Motor neuron (in vitro differentiated cells): ENCODE results near the gene PLS1. TPM values are rescaled to one million over a fixed set of nuclear protein-coding genes. Genes with fewer than 3 reads are reported as not detected.
"Not testable (repeated sequence)": the region's sequence is repeated elsewhere in the genome, so short reads cannot be mapped to it uniquely, and the experiment has no call there.

Source experiments
- ATAC-seq, 8 experiments: fragments of 200-7000 bp; cut with Tn5 transposase; replicated peaks in 6 of 8; 2 replicates each; pipeline ENCODE4 v1.8.0; 2021; ENCODE audit warnings: mild to moderate bottlenecking in 8 of 8, moderate library complexity in 8 of 8
- H3K27ac ChIP-seq, 2 donors: fragments of 250-450 bp; sonication (Bioruptor Pico); 2 replicates each; pipeline ENCODE4 v1.9.0; 2021; ENCODE audit warnings: antibody characterized with exemption in 2 of 2, mild to moderate bottlenecking in 2 of 2, moderate library complexity in 1 of 2
- H3K4me1 ChIP-seq, 2 donors: fragments of 250-450 bp; sonication (Bioruptor Pico); replicated peaks in 1 of 2; 2 replicates each; pipeline ENCODE4 v1.6.1; 2021; ENCODE audit warnings: antibody characterized with exemption in 2 of 2, mild to moderate bottlenecking in 2 of 2, moderate library complexity in 1 of 2
- H3K4me3 ChIP-seq, 5 donors: fragments of 250-450 bp; sonication (Bioruptor Pico); 2 replicates each; pipeline ENCODE4 v1.9.0; 2021; ENCODE audit warnings: antibody characterized with exemption in 5 of 5, mild to moderate bottlenecking in 5 of 5, moderate library complexity in 4 of 5
- WGBS, 10 experiments: fragments of 450-650 bp; shearing (Covaris generic); methylation state at CpG; one replicate each; pipeline ENCODE4 v1.0.0; 2022; 5-methylcytosine and 5-hydroxymethylcytosine counted together
- in situ Hi-C, 9 experiments: fragments of 400-800 bp; cut with MboI; loops; one replicate each; pipeline ENCODE4 v1.15.0; 2021; ENCODE audit warnings: low sequenced_read_pairs in 9 of 9, low pct_unique_long_range_greater_than_20kb in 2 of 9; ENCODE audit not compliant: unreplicated experiment in 9 of 9
- total RNA-seq, 8 experiments: library from RNA; unstranded; fragments of 300-600 nt; gene quantifications; 2 replicates each; pipeline versions ENCODE4 v1.2.3 to v1.2.4, GENCODE V29; 2022

Gene PLS1
- total RNA-seq, 8 experiments from 2014 or later, result 1.6 to 54.7 (median 2.7) TPM

DNA sequence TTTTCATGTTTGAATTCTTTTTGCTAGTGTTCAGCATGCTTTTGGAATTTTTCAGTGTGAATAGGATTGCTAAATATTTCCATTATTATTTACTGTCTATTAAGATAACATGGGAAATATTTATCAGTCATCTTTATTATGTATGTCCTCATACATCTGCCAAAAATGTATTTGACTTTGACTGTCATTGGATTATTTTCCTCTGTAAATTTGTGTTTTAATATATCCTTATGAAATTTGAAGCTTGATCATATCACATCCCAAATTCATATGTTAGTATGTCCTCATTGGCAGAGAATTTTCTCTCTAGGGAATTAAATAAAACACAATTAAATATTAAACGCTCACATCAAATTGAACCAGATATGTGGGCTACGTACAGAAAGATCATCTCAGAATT, 95.3 kb downstream of the PLS1 start:
- no peak for ATAC-seq
- WGBS, 10 experiments, result 72 to 100% (median 86%) methylated on average over 2 of the region's 2 CpGs; no CpG with 5 or more reads in 2 of the 10 experiments
- peaks cover 0 to 3% of the 10 kb centered on the region in 2 donors for H3K4me1 ChIP-seq
- in situ Hi-C loops, result no loop called here
- no peak overlapping the region for H3K27ac ChIP-seq
- no peak overlapping the region for H3K4me3 ChIP-seq

DNA sequence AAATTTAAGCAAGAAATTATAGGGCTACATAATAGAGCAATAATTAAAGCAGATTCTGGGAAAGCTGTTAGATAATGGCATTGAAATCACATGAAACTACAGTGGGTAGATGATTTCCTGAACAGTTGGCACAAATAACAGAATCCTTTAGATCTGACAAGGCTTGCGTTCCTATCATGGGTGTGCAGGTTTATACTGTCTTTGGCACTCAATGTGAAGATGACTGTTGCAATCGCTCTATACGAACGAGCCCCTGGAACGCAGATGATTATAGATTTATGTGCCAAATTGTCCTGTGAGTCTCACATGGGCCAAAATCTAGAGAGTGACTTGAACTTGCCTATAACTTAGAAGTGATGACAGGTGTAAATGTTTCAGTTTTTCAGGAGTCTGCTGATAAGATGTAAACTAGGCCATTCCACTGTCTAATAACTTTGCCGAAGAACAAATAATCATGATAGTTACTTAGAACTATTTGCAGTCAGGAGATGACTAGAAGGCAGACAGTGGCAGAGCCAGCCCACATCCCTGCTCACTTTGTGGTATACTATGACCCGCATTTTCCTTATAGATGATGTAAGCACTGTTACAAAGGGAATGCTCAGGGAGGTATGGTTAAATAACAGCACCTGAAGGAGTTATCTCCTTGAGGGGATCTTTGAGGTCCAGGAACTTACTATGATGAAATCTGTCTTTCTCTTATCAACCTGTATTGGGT, 97.1 kb downstream of the PLS1 start:
- WGBS, 10 experiments, result 84 to 100% (median 100%) methylated on average over 1 to 3 of the region's 7 CpGs; no CpG with 5 or more reads in 1 of the 10 experiments
- in situ Hi-C loops, result no loop called here
- no peak for ATAC-seq
- Histone ChIP-seq H3K4me3 (no peak overlapping the region), H3K4me1 (peaks cover 0 to 3% of the 10 kb centered on the region in 2 donors), H3K27ac (no peak overlapping the region)

DNA sequence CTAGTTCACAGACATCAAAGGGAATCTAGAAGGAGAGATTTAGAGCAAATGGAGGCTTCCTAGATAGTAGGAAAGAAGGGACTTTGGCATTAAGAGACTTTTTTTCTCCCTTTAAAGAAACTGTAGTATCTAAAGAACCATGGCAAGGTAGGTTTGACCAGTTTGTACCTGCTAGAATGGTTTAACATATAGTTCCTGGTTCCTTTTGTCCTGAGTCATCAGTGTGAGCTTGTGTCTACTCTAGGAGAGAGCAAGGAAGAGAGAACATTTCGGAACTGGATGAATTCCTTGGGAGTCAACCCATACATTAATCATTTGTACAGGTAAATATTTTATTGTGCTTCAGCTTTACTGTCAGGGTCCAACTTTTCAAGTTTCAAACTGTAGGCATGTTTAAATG, 98.0 kb downstream of the PLS1 start:
- no peak for ATAC-seq
- no peak overlapping the region for H3K4me3 ChIP-seq
- H3K27ac ChIP-seq, result no peak overlapping the region
- WGBS, 10 experiments, result 67 to 100% (median 100%) methylated on average over 1 of the region's 1 CpG; no CpG with 5 or more reads in 1 of the 10 experiments
- in situ Hi-C loops, result no loop called here
- H3K4me1 ChIP-seq, result peaks cover 0 to 3% of the 10 kb centered on the region in 2 donors

GRCh38 chr3:142705198-142705597, 109.0 kb downstream of the PLS1 start:
- Histone ChIP-seq H3K4me3 (no peak overlapping the region), H3K27ac (no peak overlapping the region), H3K4me1 (no peaks in the 10 kb centered on the region)
- 0 to 100% (median 80%) methylated on average over 1 to 2 of the region's 2 CpGs; no CpG with 5 or more reads in 1 of the 10 experiments for WGBS, 10 experiments
- in situ Hi-C loops, result loop anchor here in 1 of 9 experiments (10.0 kb wide), 1 partner anchor 110 kb away; the partner anchor contains the start of gene PLS1
- peak in 7 of 8 experiments; percentile 19 to 94 (median 57) for ATAC-seq

GRCh38 chr3:142706321-142707127, 110.3 kb downstream of the PLS1 start:
- no peaks in the 10 kb centered on the region for H3K4me1 ChIP-seq
- 78 to 98% (median 88%) methylated on average over 4 to 7 of the region's 7 CpGs for WGBS, 10 experiments
- no peak overlapping the region for H3K27ac ChIP-seq
- in situ Hi-C loops, result loop anchor here in 1 of 9 experiments (10.0 kb wide), 1 partner anchor 112 kb away; the partner anchor contains the start of gene PLS1
- ATAC-seq, result no peak
- no peak overlapping the region for H3K4me3 ChIP-seq

DNA sequence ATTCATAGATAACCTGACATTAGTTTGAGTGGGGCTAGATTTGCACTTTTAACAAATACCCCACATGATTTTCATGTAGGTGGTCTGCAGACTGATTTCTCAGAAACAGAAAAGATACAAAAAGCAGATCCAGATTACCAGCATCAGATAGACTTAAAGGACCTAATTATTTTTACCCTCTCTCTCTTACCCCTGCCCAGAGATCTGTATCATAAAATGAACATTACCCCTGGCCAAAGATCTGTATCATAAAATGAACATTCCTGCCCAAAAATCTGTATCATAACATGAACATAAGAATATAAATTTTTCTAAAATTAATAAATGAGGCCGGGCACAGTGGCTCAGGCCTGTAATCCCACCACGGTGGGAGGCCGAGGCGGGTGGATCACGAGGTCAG, 113.0 kb downstream of the PLS1 start:
- no peak for ATAC-seq
- in situ Hi-C loops, result loop anchor here in 1 of 9 experiments (10.0 kb wide), 1 partner anchor 114 kb away; the partner anchor contains the start of gene PLS1

GRCh38 chr3:142714882-142715281, 118.7 kb downstream of the PLS1 start:
- in situ Hi-C loops, H3K27ac ChIP-seq, H3K4me3 ChIP-seq, ATAC-seq, H3K4me1 ChIP-seq: not testable (repeated sequence)
- 80 to 100% methylated on average over 1 to 3 of the region's 3 CpGs; no CpG with 5 or more reads in 8 of the 10 experiments for WGBS, 10 experiments

More for the DNA sequence above, 113.0 kb downstream of the PLS1 start:
- Histone ChIP-seq H3K4me1 (no peaks in the 10 kb centered on the region), H3K4me3 (no peak overlapping the region), H3K27ac (no peak overlapping the region)
- 70 to 100% (median 100%) methylated on average over 1 to 4 of the region's 5 CpGs; no CpG with 5 or more reads in 6 of the 10 experiments for WGBS, 10 experiments

GRCh38 chr3:142716102-142716501, 119.9 kb downstream of the PLS1 start:
- no peak overlapping the region for H3K4me3 ChIP-seq
- no peak for ATAC-seq
- WGBS, 10 experiments, result 17 to 93% (median 86%) methylated on average over 1 to 4 of the region's 4 CpGs; no CpG with 5 or more reads in 1 of the 10 experiments
- no peak overlapping the region for H3K27ac ChIP-seq
- in situ Hi-C loops, result no loop called here
- no peaks in the 10 kb centered on the region for H3K4me1 ChIP-seq

- Histone ChIP-seq H3K4me3 (peak overlapping the region; percentile 89 to 98 (median 95)), H3K27ac (peak overlapping the region in 1 of 2 donors; percentile 99), H3K4me1 (peaks cover 2 to 15% of the 10 kb centered on the region in 2 donors)
- in situ Hi-C loops, result no loop called here
- peak in 5 of 8 experiments; percentile 4 to 7 (median 6) for ATAC-seq
- WGBS, 10 experiments, result 0 to 7% (median 0%) methylated on average over 1 to 6 of the region's 10 CpGs
Measured at GRCh38 chr3:142723665-142723967, 127.4 kb downstream of the PLS1 start.

- H3K4me3 ChIP-seq, result peak within 1 kb of the TSS; percentile 89 to 98 (median 95)
- peak within 1 kb of the TSS; percentile 98 to 99 for H3K27ac ChIP-seq
- H3K4me1 ChIP-seq, result peaks cover 2 to 15% of the 10 kb centered on the region in 2 donors
- WGBS, 10 experiments, result 0% methylated on average over 3 of the region's 73 CpGs; no CpG with 5 or more reads in 9 of the 10 experiments
- peak; percentile 86 to 95 (median 94) for ATAC-seq
- in situ Hi-C loops, result no loop called here
Measured at GRCh38 chr3:142723968-142724681, 127.9 kb downstream of the PLS1 start, which contains the start of gene TRPC1. Gene TRPC1 (plus strand): TSS chr3:142724034. CDS start chr3:142724560, 526 bp downstream.

GRCh38 chr3:142724682-142725356, 128.6 kb downstream of the PLS1 start:
- in situ Hi-C loops, result loop anchor here in 1 of 9 experiments (25.0 kb wide), 1 partner anchor 138 kb away; the partner anchor contains the start of genes ATR and PLS1
- peak; percentile 16 to 69 (median 37) for ATAC-seq
- H3K27ac ChIP-seq, result peak overlapping the region; percentile 98 to 99
- peaks cover 2 to 15% of the 10 kb centered on the region in 2 donors for H3K4me1 ChIP-seq
- H3K4me3 ChIP-seq, result peak overlapping the region; percentile 89 to 98 (median 95)
- 0 to 10% (median 1%) methylated on average over 1 to 13 of the region's 35 CpGs; no CpG with 5 or more reads in 1 of the 10 experiments for WGBS, 10 experiments

DNA sequence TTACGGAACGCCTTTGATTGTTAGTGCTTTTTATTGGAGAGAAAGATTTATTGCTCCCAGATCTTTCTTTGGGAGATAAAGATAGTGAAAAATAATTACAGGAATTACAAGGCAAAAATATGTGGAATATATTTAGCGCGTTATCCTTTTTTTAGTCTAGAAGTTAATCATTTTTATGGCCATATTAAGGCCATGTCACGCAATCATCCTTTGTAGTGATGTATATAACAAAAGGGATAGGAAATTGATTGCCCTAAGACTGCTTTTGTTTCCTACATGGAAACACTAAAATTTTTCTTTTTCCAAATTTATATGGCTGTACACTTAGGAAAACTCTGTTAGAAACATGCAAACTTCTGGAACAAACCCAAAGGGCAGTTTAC, 129.2 kb downstream of the PLS1 start:
- Histone ChIP-seq H3K4me3 (peak overlapping the region; percentile 89 to 98 (median 95)), H3K27ac (peak overlapping the region in 1 of 2 donors; percentile 99), H3K4me1 (peaks cover 2 to 15% of the 10 kb centered on the region in 2 donors)
- no peak for ATAC-seq
- 7 to 62% (median 20%) methylated on average over 2 to 5 of the region's 5 CpGs for WGBS, 10 experiments
- in situ Hi-C loops, result loop anchor here in 1 of 9 experiments (25.0 kb wide), 1 partner anchor 138 kb away; the partner anchor contains the start of genes ATR and PLS1
